ENCODE measurements around the gene SMYD3.

Gene SMYD3

GRCh38 chr1:246528933-246529731 lies 22.1 kb upstream of the SMYD3 start:
- H3K4me3 ChIP-seq (ENCODE audit: low read length), result no peak overlapping the region

DNA sequence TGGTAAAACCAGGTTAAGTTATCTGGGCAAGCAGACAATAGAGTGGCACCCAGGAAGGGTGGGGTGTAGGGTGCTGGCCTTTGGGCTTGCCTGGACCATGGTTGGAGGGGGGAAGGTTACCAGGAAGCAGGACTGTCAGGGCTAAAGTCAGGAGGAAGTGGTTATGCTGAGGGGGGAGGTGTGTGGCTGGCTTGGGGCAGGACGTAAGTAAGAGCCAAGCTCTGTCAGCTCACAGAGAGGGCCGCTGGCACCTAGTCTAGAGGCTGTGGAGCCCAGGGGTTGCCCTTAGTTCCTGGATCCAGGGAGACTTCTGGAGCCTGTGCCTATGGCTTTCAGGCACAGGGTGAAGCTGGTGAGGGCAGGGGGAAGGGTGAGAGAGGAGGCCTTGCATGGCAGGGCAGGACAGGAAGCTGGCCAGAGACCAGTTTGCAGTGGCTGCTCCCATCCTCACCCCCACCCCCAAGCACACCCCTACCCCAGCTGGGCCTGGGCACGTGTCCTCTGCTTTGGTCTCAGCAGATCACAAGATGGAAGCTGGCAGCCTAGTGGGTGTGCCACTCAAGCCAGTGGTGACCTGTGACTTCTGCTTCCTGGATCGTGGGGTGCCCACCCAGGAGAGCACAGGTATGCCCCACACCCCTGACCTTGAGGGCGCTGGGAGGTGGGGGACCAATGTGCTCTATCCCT lies 20.5 kb upstream of the SMYD3 start:
- DNase-seq (ENCODE audit: low read depth), result no peak
- no peak for TF ChIP-seq CTCF (conservative IDR thresholded peaks at IDR 0.05; ENCODE audit: low read depth, low read length)

More at GRCh38 chr1:246528933-246529731, 22.1 kb upstream of the SMYD3 start:
- no peak for TF ChIP-seq CTCF (conservative IDR thresholded peaks at IDR 0.05; ENCODE audit: low read depth, low read length)
- peak; percentile 39 for DNase-seq (ENCODE audit: low read depth)

DNA sequence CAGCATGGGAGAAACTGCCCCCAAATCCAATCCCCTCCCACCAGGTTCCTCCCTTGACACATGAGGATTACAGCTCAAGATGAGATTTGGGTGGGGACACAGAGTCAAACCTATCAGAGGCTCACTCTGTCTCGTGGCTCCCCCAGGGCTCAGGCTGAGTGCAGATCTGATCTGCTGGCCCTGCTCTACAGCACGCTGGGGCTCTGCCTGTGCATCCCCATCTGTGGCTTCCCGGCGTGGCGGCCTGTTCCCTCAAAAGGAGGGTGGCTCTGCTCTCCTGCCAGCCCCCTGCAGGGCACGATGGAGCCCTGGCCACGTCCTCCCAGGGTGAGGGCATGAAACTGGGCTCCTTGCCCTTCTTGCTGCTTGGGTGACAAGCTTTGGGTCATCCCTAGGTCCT lies 19.8 kb upstream of the SMYD3 start:
- no peak for TF ChIP-seq CTCF (conservative IDR thresholded peaks at IDR 0.05; ENCODE audit: low read depth, low read length)
- H3K4me3 ChIP-seq (ENCODE audit: low read length), result no peak overlapping the region
- no peak for DNase-seq (ENCODE audit: low read depth)

More for the DNA sequence above, 20.5 kb upstream of the SMYD3 start:
- no peak overlapping the region for H3K4me3 ChIP-seq (ENCODE audit: low read length)

GRCh38 chr1:246526380-246526779 lies 19.3 kb upstream of the SMYD3 start:
- no peak for DNase-seq (ENCODE audit: low read depth)
- TF ChIP-seq CTCF (conservative IDR thresholded peaks at IDR 0.05; ENCODE audit: low read depth, low read length), result no peak

GRCh38 chr1:246519514-246519913 lies 12.4 kb upstream of the SMYD3 start:
- DNase-seq (ENCODE audit: low read depth), result no peak
- H3K4me3 ChIP-seq (ENCODE audit: low read length), result no peak overlapping the region
- TF ChIP-seq CTCF (conservative IDR thresholded peaks at IDR 0.05; ENCODE audit: low read depth, low read length), result no peak

More at GRCh38 chr1:246526380-246526779, 19.3 kb upstream of the SMYD3 start:
- no peak overlapping the region for H3K4me3 ChIP-seq (ENCODE audit: low read length)

- no peak for TF ChIP-seq CTCF (conservative IDR thresholded peaks at IDR 0.05; ENCODE audit: low read depth, low read length)
- H3K4me3 ChIP-seq (ENCODE audit: low read length), result no peak overlapping the region
These were observed 11.6 kb upstream of the SMYD3 start for GRCh38 chr1:246518456-246519205.

More at GRCh38 chr1:246518456-246519205, 11.6 kb upstream of the SMYD3 start:
- no peak for DNase-seq (ENCODE audit: low read depth)
